ENCODE measurements around the gene TBX1.

DNA sequence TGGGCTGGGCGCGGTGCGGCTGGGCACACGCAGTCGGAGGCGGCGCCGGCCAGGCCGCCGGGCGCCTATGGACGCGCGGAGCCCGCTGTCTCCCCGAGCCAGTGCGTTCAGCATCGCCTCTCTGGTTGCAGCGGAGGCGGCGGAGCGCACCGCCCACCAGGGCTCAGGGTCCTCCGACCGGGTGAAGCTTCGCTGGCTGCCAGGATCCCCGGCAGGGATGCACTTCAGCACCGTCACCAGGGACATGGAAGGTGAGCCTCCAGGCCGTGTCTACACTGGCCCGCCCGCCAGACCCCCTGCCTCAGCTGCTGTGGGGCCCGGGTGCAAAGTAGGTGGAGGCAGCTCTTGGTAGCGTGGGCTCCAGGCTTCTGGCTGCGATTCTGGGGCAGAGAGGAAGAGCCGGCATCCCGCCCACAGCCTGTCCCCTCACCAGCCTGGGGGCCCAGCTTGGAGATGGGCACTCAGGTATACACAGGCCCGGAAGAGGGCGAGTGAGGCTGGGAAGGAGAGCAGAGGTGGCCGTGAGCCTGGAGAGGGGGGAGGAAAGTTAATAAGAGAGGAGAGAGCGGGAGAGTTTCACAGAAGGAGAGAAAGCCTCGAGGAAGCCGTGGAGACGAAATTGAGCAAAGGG lies 1.0 kb upstream of the TBX1 start:
- TF ChIP-seq, protein P1, sequence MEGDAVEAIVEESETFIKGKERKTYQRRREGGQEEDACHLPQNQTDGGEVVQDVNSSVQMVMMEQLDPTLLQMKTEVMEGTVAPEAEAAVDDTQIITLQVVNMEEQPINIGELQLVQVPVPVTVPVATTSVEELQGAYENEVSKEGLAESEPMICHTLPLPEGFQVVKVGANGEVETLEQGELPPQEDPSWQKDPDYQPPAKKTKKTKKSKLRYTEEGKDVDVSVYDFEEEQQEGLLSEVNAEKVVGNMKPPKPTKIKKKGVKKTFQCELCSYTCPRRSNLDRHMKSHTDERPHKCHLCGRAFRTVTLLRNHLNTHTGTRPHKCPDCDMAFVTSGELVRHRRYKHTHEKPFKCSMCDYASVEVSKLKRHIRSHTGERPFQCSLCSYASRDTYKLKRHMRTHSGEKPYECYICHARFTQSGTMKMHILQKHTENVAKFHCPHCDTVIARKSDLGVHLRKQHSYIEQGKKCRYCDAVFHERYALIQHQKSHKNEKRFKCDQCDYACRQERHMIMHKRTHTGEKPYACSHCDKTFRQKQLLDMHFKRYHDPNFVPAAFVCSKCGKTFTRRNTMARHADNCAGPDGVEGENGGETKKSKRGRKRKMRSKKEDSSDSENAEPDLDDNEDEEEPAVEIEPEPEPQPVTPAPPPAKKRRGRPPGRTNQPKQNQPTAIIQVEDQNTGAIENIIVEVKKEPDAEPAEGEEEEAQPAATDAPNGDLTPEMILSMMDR (IDR thresholded peaks at IDR 0.05), result no peak
- TF ChIP-seq POLR2A (IDR thresholded peaks at IDR 0.05), result no peak
- no peak for TF ChIP-seq POLR2AphosphoS5 (IDR thresholded peaks at IDR 0.05)

Data from prostate gland (tissue), 2 donors.